ENCODE data around the gene CRYBG1. TPM values are rescaled to one million over a fixed set of nuclear protein-coding genes. Genes with fewer than 3 reads are reported as not detected.

Gene CRYBG1
- 5.8 and 17.3 TPM in 2 replicates for total RNA-seq (ENCODE audit: low replicate concordance)
- long read RNA-seq, partial matches to known transcripts, result 13 of 15 reads
- long read RNA-seq, other reads (novel, unspliced or antisense), result 2 of 15 reads

GRCh38 chr6:106360410-106360988 is at the start of gene CRYBG1:
Gene CRYBG1, plus strand, starts transcription at chr6:106360717. Its CDS starts 192 bp downstream, at chr6:106360909.
- TF ChIP-seq CTCF (conservative IDR thresholded peaks at IDR 0.05), result peak; percentile 99
- H3K4me1 Mint-ChIP-seq (ENCODE audit: unreplicated experiment), result peaks cover 4% of the 10 kb centered on the region
- no peaks in the 10 kb centered on the region for H3K9me3 Mint-ChIP-seq
- peak within 1 kb of the TSS; percentile 89 for H3K4me3 Mint-ChIP-seq
- peak within 1 kb of the TSS; percentile 43 for H3K27ac Mint-ChIP-seq
- peaks cover 43% of the 10 kb centered on the region for H3K27me3 Mint-ChIP-seq
- peak; percentile 90 for DNase-seq (ENCODE audit: extremely low spot score, unreplicated experiment)
- H3K36me3 Mint-ChIP-seq, result no peaks in the 10 kb centered on the region

- Mint-ChIP-seq H3K27ac (no peak overlapping the region), H3K9me3 (no peaks in the 10 kb centered on the region), H3K4me1 (ENCODE audit: unreplicated experiment) (peaks cover 26% of the 10 kb centered on the region), H3K36me3 (peaks cover 30% of the 10 kb centered on the region), H3K4me3 (no peak overlapping the region), H3K27me3 (no peaks in the 10 kb centered on the region)
- no peak for DNase-seq (ENCODE audit: extremely low spot score, unreplicated experiment)
- TF ChIP-seq CTCF (conservative IDR thresholded peaks at IDR 0.05), result no peak
Observed at GRCh38 chr6:106315765-106316374, 44.6 kb upstream of the CRYBG1 start.

GRCh38 chr6:106316375-106316766 is 44.1 kb upstream of the CRYBG1 start:
- no peak overlapping the region for H3K4me3 Mint-ChIP-seq
- DNase-seq (ENCODE audit: extremely low spot score, unreplicated experiment), result no peak
- no peaks in the 10 kb centered on the region for H3K27me3 Mint-ChIP-seq
- peaks cover 26% of the 10 kb centered on the region for H3K36me3 Mint-ChIP-seq
- TF ChIP-seq CTCF (conservative IDR thresholded peaks at IDR 0.05), result no peak
- no peak overlapping the region for H3K27ac Mint-ChIP-seq
- no peaks in the 10 kb centered on the region for H3K9me3 Mint-ChIP-seq
- H3K4me1 Mint-ChIP-seq (ENCODE audit: unreplicated experiment), result peaks cover 22% of the 10 kb centered on the region

GRCh38 chr6:106318061-106318460 is 42.5 kb upstream of the CRYBG1 start:
- no peak for TF ChIP-seq CTCF (conservative IDR thresholded peaks at IDR 0.05)
- no peaks in the 10 kb centered on the region for H3K27me3 Mint-ChIP-seq
- peaks cover 21% of the 10 kb centered on the region for H3K4me1 Mint-ChIP-seq (ENCODE audit: unreplicated experiment)
- no peak for DNase-seq (ENCODE audit: extremely low spot score, unreplicated experiment)
- H3K9me3 Mint-ChIP-seq, result peaks cover 4% of the 10 kb centered on the region
- H3K4me3 Mint-ChIP-seq, result no peak overlapping the region
- H3K27ac Mint-ChIP-seq, result no peak overlapping the region
- peaks cover 24% of the 10 kb centered on the region for H3K36me3 Mint-ChIP-seq

GRCh38 chr6:106318851-106319250 is 41.7 kb upstream of the CRYBG1 start:
- DNase-seq (ENCODE audit: extremely low spot score, unreplicated experiment), result no peak
- Mint-ChIP-seq H3K4me1 (ENCODE audit: unreplicated experiment) (peaks cover 25% of the 10 kb centered on the region), H3K9me3 (peaks cover 4% of the 10 kb centered on the region), H3K4me3 (no peak overlapping the region), H3K27ac (no peak overlapping the region), H3K27me3 (no peaks in the 10 kb centered on the region), H3K36me3 (peaks cover 25% of the 10 kb centered on the region)
- no peak for TF ChIP-seq CTCF (conservative IDR thresholded peaks at IDR 0.05)

Measured in type B pancreatic cell (in vitro differentiated cells).